Kidney capillary endothelial cell (primary cell): ENCODE measurements around the gene TRPV6.

ENCODE experiments used
- DNase-seq: peaks from one replicate; pipeline ENCODE4 v3.0.0-alpha.2; 2018; ENCODE audit warnings: low spot score

Gene TRPV6

DNA sequence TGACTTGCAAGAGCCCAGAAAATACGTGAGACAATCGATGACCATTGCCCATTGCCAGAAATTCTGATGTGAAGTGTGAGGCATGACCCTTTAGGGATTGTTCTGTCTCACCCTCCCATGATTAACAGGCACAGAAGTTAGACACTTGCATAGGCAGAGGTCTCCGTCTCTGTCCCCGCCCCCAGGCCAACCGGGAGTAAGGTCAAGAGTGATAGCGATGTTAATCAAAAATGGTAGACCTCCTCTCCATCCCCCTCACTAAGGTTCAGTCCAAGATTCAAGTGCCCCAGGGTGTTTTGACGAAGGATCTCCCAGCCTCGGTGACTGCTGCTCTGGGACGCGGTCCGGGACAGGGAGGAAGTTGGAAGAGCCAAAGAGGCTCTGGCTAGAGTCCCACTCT, 22.7 kb upstream of the TRPV6 start:
- no peak for DNase-seq

DNA sequence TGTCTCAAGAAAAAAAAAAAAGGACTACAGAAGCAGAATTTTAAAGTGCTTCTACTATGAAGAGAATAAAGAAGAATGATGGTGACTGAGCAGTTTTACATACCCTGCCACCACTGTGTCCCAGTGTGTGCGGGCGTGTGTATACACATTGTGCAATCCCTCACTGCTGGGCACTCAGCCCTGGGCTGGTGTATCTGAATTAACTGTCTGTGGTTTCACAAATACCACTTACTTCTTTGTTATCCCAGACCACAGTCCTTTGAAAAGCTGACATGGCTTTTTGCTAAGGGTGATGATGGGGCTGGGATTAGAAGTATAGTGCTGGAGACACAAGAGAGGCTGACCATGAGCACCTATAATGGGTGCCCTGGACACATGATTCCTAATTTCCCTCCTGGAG, 21.1 kb upstream of the TRPV6 start:
- no peak for DNase-seq

DNA sequence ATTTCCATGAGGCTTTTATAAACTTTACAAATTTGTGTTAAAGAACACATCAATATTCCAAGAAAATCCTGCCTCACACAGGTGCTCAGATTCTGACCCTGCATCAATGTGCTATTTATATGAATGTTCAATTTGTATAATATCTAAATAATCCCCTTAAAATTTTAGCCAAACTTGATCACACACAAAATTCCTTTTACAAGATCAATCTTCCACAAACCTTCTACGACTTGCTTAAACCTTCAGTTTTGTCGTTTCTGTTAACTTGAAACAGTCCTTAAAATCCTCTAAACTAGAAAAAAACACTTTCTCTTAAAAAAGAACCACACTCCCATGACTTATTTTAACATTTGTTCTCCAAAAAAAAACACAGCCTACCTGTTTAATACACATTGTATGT, 20.2 kb upstream of the TRPV6 start:
- DNase-seq = no peak

DNA sequence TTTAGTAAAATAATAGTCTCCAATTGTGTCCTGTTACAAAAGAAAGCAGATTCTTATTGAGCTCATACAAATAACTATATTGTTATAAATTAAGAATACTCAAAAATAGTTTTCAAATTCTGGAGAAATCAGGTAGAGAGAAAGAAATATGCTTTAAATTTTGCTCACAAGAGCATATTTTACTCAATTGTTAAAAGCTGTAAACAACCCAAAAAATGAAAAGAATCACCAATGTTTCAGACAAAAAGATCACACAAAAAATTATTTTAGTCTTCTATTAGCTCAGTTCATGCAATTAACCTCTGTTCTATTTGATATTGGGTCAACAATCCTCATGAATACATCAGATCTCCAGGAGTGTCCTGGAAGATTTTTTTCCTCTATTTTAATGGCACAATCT, 18.6 kb upstream of the TRPV6 start:
- no peak for DNase-seq

DNA sequence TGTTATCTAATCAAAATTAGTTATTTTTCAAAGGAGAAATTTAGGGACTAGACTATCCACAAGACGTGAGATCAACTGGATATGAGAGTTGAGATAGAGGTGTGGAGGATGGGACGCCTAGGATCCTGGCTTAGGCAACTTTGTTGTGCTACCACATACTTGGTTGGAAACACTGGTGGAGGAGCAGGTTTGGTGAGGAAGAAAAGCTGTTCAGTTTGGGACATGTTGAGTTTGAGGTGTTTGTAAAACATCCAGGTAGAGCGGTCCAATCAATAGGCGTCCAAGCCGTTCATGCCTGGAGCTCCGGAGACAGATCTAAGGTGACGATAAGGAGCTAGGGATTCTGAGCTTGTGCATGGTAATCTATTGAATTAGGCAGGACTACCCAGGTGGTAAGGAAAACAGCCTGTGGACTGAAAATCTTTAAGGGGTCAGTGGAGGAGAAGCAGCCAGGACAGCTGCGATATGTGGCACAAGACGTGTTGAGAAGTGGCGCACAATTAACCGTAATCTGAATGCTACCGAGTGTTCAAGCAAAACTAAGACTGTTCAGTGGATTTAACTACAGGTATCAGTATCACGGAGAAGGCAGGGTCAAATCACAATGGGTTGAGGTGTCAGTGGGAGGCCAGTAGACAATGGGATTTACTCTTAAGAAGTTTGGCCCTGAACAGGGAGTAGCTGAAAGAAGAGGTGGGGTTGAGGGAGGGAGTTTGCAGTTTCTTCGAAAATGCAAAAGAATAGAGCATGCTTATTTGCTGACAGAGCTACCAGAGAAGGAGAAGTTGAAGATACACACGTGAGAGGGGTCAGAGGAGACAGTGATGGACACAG, 16.1 kb upstream of the TRPV6 start:
- DNase-seq = no peak

DNA sequence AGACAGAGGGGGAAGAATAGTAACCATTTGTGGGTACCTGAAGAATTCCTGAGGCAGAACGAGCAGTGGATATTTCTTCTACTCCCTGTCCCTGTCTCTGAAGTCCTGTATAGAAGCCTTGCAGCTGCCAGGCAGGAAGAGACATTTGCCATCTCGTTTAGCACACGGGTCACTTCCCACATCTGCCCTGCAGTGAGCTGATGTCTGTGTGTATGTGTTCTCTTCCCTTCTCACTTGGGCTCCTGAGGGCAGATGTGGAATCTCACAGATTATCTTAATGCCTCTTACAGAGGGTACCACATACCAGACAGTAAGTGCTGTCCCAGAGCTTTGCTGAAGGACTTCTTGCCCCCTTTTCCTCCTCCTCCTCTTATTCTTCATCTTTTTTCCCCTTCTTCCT, 14.1 kb upstream of the TRPV6 start:
- DNase-seq = no peak

DNA sequence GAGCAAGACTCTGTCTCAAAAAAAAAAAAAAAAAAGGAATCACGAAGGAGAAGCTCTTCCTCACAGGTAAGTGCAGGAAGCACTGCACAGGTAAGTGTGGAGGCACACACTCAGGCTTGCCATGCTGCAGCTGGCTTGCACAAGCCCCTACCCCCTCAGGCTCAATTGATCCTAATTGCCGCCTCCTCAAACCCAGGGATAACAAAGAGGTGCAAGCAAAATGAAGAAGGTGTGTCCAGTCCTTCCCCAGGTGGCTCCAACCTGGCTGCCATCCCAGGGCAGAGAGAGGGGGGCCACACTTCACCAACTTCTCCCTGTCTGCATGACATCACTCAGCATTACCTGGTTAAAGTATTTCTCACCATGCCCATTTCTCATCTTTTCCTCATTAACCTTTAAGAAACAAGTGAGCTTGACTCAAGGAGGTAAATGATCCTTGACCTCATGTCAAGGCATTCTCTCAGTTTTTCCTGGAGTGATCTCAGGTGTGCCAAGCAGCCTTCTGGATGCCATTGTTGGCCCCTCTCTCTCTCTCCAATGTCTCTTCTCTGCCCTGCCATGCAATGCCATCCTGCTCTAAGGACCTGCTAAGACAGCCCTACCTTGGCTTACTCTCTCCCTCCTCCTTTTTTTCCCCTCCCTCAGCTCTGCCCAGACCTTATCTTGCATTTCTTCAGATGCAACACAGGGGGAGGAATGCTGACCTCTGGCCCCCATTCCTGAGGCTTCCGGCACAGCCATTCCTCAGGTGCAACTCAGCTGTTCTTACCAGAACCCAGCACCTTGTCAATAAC, 13.0 kb upstream of the TRPV6 start:
- DNase-seq = no peak

DNA sequence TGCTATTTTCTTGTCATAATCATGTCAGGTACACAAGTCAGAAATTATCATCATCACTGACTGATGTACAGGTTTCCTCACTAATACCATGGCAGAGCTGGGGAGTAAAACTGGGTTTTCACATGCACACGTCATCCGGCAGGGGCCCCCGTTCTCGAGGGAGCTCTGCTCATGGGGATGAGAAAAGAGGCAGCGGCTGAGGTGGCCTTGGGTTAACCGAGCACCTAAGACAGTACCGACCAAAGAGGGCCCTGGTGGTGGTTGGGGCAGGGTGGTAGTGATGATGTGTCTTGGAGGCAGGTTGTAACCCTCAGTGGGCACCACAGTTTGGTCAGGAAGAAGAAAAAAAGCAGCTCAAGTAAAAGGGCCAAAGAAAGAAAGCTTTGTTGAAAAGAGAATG, 12.1 kb upstream of the TRPV6 start:
- no peak for DNase-seq

DNA sequence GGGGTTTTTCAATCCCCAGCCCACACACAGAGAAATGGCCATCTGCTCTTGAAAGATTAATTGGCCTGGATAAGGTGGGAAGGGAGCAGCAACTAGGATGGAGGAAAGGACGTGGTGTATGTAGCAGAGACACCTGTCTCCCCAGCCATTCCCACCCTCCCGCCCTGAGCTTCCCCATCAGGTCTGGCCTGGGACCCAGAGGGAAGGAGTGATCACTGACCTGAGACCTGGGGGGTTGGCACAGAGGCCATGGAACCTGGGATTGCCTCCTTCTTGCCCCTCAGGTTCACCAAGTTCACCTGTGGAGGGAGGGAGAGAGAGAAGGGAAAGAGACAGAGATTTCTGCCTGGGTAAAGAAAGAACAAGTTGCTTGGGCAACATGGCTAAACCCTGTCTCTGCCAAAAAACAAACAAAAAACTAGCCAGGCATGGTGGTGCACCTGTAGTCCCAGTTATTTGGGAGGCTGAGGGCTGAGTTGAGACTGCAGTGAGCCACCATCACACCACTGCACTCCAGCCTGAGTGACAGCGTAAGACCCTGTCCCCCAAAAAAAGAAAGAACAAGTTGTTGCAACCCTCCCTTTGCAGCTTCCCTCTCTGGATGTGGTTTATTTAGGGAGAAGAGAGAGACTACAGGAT, 11.3 kb upstream of the TRPV6 start:
- no peak for DNase-seq

DNA sequence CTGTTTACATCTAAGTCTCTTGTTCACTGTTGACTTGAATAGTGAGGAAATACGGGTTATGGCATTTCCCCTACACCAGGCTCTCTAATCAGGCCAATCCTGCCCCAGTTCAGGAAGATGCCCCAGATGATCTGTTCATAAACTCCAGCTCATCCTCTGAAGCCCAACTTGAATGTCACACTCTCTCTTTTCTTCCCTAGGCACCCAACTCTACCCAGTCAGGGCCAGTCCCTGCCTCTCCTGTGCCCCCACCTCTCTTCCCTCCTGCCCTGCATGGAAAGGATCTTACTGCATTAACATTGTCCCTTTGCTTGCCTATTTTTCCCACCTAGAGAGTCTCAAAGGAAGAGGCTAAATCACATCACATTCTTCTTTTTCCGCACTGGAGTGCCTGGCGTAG, 10.6 kb upstream of the TRPV6 start:
- DNase-seq = no peak

DNA sequence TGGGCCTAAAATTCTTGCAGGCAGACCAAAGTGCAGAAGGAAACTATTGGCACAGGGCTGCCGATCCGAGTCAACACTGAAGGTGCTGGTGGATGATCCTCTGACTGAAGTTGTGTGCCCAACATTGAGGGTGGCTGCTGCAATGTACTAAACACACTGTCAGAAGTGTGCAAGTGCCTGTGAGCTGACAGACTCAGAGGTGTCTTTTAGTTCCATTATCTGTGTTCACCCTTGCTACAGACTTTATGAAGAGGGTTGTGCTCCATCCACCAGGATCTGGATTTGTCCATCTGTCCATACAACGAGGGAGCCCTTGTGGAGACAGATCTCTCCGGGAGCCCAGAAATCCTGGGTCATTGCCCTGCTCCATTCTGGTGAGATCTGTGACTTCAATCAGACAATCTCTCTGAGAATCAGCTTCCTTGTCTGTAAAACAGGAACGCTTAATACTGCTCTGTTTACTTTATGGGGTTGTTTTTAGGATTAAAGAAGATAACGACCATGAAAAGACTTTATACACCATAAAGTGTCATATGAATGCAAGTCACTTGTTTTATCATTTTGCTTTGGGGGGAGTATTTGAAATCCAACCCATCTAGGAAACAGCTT, 9.5 kb upstream of the TRPV6 start:
- no peak for DNase-seq

DNA sequence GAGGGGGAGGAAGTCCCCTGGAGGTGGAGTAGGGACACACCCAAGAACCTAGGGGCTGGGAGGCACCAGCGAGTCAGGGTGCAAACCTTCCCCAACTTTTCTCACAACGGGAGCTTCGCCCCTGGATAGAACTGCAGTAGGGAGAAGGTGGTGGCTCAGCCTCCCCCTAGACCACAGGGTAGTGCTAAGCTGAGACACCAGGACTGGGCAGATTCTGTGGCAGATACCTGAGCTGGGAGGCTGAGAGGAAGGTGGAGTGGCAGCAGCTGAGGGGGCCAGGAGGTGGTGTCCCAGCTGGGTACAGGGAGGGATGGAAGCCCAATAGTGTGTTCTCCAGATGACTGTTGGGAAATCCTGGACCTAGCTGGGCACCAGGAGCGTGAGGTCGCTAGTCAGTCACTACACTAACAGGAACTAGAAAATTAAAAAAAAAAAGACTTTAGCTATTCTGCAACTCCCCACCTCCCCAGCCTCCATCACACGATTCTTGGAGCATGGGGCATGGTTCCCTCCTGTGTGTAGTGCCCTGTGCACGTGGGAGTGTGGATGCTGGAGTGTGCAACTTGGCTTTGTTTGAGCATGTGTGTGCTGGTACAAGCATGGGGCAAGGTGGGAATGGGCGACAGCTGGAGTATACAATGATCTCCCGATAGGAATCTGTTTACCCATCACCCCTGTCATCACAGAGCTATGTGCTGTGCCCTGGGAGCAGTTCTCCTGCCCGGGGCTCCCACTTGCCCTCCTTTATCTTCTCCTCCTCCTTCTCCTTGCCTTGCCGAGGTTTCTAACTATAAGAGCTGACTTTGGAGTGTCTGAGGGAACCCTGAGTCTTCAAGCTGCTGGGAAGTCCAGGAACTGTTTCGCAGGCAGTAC, 8.8 kb upstream of the TRPV6 start:
- no peak for DNase-seq

DNA sequence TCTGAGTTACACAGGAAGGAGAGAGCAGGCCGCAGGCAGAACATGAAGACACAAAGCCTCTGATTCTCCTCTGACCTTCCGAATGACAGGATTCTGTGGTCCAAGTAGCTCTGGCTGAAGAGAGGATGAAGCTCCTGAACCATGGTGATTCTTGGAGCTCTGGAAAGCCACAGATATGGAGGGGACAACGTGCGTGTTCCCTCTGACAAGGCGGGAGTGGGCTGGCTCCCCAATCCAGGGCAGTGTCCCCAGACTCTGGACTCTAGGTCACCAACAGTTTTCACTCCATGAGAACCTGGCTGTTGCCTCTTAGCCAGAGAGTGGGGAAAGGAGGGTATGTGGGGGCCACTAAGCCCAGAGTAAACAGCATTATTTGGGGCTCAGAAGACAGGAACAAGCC, 7.4 kb upstream of the TRPV6 start:
- DNase-seq = no peak

DNA sequence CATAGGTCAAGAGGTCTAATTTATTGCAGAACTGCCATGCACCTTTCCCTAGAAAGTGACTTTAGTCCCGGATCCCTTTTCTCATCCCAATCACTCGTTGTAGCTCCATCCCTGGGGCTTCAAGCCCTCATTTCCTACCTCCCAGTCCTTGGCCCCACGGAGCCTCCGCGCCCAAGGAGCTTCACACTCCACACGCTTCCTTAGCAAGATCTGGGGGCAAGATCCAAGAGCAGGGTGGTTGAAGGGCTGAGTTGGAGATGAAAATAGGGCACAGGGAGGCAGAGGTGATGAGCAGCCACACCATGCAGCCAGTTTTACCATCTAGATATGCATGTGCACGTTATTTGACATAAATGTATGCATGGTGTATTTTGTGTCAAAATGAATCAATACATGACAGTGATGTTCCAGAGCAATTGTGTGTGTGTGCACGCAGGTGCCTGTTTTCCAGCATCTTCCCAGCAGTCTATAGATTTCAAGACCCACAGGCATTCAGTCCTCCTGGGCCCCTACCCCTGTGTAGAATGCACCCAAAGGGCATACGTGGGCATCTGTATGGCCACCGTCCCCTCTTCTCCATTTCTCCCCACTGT, 6.0 kb upstream of the TRPV6 start:
- DNase-seq = no peak

DNA sequence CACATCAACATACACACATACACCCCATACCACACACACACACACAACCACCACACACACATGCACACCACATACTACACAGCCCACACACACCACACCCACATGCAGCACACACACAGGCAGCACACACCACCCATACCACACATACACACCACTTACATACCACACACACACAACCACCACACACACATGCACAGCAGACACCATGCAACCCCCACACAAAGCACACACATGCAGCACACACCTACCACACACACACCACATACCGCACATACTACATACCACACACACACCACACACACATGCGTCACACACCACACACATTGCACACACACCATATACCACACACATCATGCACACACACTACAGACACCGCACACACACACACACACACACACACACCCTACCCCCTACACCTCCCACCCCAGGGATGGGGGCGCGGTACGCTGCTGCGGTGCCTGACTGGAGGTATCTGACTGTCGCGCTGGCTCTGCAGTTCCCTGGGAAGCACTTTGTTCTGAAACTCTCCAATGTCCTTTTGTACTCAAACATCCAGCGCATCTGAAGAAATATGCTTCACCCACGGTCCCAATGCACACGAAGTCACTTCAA, 5.4 kb upstream of the TRPV6 start:
- no peak for DNase-seq

DNA sequence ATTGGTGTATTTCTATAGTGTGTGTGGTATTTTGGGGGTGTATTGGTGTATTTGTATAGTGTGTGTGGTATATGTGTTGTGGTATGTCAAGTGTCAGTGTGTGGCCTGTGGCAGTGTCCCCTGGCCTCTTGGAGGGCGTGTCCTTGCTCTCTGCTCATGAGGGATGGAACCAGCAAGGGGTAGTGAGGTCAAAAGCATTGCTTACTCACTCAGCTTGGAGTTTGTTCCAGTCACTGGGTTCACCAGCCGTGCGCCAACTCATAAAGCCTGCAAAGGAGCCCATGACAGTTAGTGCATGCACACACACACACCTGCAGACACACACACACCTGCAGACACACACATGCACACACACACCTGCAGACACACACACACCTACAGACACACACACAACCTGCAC, 4.3 kb upstream of the TRPV6 start:
- no peak for DNase-seq

DNA sequence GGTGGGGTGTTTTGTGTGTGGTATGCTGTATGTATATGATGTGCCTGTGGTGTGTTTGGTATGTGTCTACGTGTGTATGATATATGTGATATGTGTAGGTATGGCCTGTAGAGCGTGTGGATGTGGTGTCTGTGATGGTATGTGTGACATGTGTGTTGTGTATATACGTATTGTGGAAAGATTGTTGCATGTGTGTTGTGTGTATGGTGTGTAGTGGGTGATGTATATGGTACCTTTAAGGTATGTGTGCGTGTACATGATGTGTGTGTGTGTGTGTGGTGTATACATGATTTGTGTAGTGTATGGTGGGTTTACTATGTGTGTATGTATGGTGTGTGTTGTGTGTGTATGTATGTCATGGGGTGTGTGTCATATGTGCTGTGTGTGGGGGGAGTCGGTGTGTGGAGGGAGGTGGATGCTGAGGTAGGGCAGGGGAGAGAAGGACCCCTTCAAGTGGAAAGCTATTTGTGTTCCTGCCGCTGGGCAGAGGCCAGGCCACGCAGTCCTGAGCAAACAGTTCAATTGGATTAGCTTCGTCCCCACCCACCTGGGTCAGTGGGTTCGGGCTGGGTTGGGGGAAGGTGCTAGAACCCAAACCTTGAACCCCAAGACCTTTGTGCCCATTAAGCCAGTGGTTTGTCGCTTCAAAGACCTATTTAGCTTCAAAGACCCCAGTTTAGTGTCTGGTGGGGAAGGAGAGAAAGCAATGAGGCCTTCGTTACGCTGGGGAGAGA, 1.9 kb upstream of the TRPV6 start:
- DNase-seq = no peak

DNA sequence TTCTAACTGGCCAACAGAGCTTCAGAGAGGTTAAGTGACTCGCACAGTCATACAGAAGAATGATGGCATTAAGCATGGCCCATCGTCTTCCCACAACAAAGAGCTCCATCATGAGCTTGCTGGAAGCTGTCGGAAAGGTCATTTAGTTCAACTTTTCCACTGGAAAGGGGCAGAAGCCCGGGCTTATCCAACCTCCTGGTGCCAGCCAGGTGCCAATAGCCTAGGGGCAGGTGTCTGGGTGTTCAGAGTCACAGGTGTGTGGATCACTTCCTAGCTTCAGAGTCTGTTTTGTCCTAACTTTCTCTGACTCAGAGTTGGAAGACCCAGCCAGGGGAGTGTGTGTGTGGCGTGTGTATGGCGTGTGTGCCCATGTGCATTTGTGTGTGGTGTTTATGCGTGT, 1.3 kb upstream of the TRPV6 start:
- DNase-seq = no peak

DNA sequence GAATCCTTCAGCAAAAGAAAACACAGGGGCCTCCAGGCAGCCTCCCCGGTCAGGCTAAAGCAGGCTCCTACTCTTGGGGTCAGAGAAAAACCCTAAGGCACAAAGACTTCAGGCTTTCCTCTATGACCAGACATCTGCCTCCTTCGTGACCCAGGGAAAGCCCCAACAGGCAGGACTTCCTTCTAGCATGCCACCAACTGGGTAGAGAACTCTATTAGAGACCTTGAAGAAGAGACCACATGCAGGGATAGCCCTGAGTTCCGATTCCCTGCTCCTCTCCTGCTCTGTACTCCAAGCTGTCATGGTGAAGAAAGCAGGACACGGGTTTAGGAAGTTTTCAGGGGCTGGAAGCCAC, 1.3 kb downstream of the TRPV6 start:
- DNase-seq = no peak

DNA sequence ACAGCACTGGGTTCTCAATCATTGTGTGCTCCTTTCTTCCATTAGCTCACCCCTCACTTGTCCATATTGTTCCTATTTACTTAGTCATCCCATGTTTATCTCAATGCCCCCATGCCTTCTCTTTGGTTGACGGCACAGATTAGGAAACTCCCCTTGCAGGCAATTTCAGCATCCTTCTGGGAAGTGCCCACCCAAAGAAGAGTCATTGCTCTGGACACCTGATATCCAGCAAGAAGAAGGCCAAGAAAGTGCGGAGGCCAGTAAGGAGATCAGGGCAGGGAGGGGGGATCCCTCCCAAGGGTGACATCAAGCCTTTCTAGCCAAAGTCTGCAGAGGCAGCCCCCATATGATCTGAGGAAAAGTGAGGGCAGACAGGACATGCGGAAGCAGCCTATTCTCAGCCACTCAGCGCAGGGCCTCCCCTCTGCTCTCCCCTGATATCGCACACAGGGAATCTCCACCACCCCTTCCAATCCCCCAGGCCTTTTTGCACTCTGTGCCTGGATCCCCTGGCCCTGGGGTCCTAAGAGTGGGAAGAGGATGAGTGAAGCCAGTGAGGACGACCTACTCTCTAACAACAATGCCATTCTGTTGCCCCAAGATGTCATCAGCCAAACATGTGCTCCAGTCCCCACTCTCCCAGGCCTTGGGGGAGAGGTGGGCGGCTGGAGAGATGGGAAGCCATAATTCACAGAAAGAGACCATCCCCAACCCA, 1.8 kb downstream of the TRPV6 start:
- no peak for DNase-seq
